Prostate gland (tissue), 2 donors: Measurements from ENCODE around the gene OR2S2. TPM values are rescaled to one million over a fixed set of nuclear protein-coding genes. Genes with fewer than 3 reads are reported as not detected.

Source experiments
- DNase-seq: peaks from one replicate; pipeline ENCODE4 v3.0.0-alpha.2; 2019; ENCODE audit warnings: low spot score
- H3K27ac ChIP-seq, 2 donors: fragments of 200-600 bp; sonication (generic); 2 replicates each; pipeline ENCODE4 v1.5.1; 2017 to 2019
- H3K27me3 ChIP-seq: fragments of 200-600 bp; sonication (generic); replicated peaks from 2 replicates; pipeline ENCODE4 v1.5.1; 2019; ENCODE audit not compliant: insufficient read depth
- H3K36me3 ChIP-seq, 2 donors: fragments of 200-600 bp; sonication (generic); 1 replicate in 1 of 2; 2 replicates in 1 of 2; pipeline versions ENCODE4 v1.5.1 to v1.8.1; 2017 to 2019
- H3K4me1 ChIP-seq: fragments of 200-600 bp; sonication (generic); replicated peaks from 2 replicates; pipeline ENCODE4 v1.5.1; 2019
- H3K4me3 ChIP-seq, 2 donors: fragments of 200-600 bp; sonication (generic); 2 replicates each; pipeline ENCODE4 v1.5.1; 2017 to 2019
- H3K9me3 ChIP-seq: fragments of 200-600 bp; sonication (generic); 2 replicates; pipeline ENCODE4 v1.5.1; 2017
- POLR2A ChIP-seq: fragments of 450-650 bp; IDR thresholded peaks from one replicate; pipeline ENCODE4 v1.6.1; 2016; ENCODE audit warnings: antibody characterized with exemption, mild to moderate bottlenecking
- POLR2AphosphoS5 ChIP-seq: sonication (generic); formaldehyde crosslinking; IDR thresholded peaks from one replicate; pipeline ENCODE4 v1.6.1; 2017; ENCODE audit warnings: antibody characterized with exemption
- WGBS: methylation state at CpG from one replicate; pipeline ENCODE4 v1.1.5; 2018; 5-methylcytosine and 5-hydroxymethylcytosine counted together
- intact Hi-C: fragments of 100-400 bp; cut with DNase I; formaldehyde crosslinking; loops from one replicate; pipeline ENCODE4 v1.14.2; 2022
- total RNA-seq, 2 donors: library from RNA; depleted of rRNA; stranded (reverse); fragments of >200 nt; gene quantifications; one replicate each; pipeline ENCODE4 v1.1.0, GENCODE V29; 2016
- TF ChIP-seq, protein P1 (sequence below), 4 experiments: fragments of 200-600 bp in 2 of 4; fragments of 450-650 bp in 2 of 4; sonication (generic) in 2 of 4; IDR thresholded peaks; 1 replicate in 3 of 4; 2 replicates in 1 of 4; pipeline ENCODE4 v1.5.1; 2016 to 2019; ENCODE audit warnings: antibody characterized with exemption in 4 of 4, mild to moderate bottlenecking in 2 of 4, moderate library complexity in 2 of 4

Gene OR2S2
- total RNA-seq, 2 donors from 2014 or later: not detected

DNA sequence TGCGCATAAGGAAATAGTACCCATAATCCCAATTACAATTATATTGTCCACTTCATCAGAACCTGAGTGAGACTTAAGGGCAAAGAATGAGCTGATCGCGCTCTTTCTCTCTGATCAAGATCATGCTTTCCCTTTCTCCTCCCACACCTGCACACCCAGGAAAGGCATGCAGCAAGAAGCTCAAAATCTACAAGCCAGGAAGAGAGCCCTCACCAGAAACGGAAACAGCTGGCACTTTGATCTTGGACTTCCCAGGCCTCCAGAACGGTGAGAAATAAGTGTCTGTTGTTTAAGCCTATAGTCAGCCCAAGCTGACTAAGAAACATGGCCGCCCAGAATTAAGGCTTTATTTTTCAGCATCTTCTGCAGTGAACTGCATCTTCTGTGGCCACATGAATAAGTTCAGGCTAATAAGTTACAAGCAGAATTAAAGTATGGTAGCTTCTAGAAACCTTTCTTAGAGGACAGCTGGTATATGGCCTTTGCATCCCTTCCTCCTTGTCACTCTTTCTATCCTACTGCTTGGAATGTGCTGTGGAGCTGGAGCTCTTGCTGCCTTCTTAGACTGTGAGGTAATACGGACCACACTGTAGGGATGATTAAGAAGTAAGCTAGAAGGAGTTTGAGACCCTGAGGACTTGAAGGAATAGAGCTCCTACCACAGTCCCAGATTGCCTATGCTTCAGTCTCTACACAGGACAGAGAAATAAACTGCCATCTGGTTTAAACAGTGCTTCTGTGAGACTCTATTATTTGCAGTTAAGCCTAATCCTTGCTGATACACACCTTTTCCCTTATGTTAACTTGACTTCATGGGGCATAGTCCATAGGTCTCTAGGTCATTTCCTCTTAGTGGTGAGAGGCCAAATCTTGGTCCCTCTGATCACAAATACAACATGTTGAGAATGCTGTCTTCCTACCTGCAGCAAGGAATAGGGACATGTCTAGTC is 17.2 kb downstream of the OR2S2 start:
- TF ChIP-seq POLR2AphosphoS5: no peak
- TF ChIP-seq, protein P1, sequence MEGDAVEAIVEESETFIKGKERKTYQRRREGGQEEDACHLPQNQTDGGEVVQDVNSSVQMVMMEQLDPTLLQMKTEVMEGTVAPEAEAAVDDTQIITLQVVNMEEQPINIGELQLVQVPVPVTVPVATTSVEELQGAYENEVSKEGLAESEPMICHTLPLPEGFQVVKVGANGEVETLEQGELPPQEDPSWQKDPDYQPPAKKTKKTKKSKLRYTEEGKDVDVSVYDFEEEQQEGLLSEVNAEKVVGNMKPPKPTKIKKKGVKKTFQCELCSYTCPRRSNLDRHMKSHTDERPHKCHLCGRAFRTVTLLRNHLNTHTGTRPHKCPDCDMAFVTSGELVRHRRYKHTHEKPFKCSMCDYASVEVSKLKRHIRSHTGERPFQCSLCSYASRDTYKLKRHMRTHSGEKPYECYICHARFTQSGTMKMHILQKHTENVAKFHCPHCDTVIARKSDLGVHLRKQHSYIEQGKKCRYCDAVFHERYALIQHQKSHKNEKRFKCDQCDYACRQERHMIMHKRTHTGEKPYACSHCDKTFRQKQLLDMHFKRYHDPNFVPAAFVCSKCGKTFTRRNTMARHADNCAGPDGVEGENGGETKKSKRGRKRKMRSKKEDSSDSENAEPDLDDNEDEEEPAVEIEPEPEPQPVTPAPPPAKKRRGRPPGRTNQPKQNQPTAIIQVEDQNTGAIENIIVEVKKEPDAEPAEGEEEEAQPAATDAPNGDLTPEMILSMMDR (IDR thresholded peaks at IDR 0.05): no peak
- TF ChIP-seq POLR2A: no peak
- no peaks in the 10 kb centered on the region for H3K9me3 ChIP-seq
- no peaks in the 10 kb centered on the region for H3K4me1 ChIP-seq
- intact Hi-C loops: loop anchor here (10.0 kb wide), 1 partner anchor 224 kb away; the partner anchor contains the start of gene CCIN
- no peak for DNase-seq
- no peaks in the 10 kb centered on the region for H3K36me3 ChIP-seq
- 74% methylated on average over 7 of the region's 7 CpGs for WGBS
- no peak overlapping the region for H3K27ac ChIP-seq
- H3K27me3 ChIP-seq: no peaks in the 10 kb centered on the region
- H3K4me3 ChIP-seq: no peak overlapping the region

DNA sequence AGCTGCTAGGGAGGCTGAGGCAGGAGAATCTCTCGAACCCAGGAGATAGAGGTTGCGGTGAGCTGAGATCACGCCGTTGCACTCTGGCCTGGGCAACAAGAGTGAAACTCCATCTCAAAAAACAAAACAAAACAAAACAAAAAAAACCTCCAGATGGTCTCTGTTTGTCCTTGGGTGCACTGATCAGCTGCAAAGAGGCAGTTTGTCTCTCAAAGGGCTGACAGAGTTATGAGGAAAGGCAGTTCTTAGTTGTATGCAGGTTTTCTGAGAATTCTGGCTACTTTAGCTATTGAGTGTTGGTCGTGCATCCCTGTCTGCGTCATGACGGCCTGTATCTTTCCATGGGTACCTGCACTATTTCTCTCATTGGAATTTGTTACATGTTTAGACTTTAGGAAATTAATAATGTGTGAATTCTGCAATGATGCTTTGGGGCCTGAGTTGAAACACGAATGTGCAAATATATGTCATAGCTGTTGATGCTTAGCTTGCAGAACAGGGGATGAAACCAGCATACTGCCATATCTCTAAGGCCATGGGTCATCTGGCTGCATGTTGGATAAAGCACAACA is 18.2 kb downstream of the OR2S2 start:
- H3K9me3 ChIP-seq: no peaks in the 10 kb centered on the region
- no peak overlapping the region for H3K27ac ChIP-seq
- H3K27me3 ChIP-seq: no peaks in the 10 kb centered on the region
- no peak overlapping the region for H3K4me3 ChIP-seq
- no peak for DNase-seq
- intact Hi-C loops: loop anchor here (10.0 kb wide), 1 partner anchor 225 kb away; the partner anchor contains the start of gene CCIN
- H3K36me3 ChIP-seq: no peaks in the 10 kb centered on the region
- TF ChIP-seq POLR2A (no peak), POLR2AphosphoS5 (no peak)
- TF ChIP-seq, protein P1 (IDR thresholded peaks at IDR 0.05): no peak
- no peaks in the 10 kb centered on the region for H3K4me1 ChIP-seq
- WGBS: 94% methylated on average over 8 of the region's 8 CpGs

DNA sequence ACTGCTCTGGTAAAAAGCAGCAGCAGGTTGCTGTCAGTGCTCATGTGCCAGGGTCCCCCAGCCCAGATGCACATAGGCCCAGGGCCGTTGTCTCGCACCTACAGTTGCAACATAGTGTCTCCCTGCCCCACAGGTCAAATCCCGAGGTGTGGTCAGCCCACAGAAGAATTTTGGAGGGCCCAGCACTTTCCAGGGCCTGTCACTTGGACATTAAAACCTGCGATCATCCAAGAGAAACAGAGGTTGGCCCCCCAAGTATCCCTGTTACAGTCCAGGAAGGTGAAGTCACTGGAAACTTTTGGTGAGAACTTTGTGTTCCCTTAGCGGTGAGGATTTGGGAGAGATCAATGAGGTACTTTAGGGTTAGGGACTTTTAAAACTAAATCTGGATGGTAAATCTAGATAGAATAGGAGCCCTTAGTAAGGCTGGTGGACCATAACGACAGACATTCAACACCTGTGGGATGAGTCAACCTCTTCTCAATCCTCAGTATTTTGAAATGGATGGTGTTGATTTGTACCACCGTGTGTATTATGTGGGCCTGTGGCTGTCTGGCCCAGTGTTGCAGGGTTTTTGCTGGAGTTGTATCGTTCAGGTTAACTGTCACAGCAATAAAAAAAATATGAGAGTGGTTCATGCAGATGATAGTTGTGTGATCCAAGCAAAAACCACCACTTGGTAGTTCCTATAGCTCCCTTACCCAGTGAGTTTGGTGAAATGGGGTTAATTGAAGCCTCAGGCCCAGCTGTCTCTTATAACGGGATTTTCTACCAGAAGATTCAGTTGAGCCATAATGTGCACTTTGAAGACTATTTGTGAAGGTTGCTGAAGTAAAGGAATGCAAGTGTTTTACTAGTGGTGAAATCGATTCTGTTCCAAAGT is 19.2 kb downstream of the OR2S2 start:
- DNase-seq: no peak
- TF ChIP-seq, protein P1 (IDR thresholded peaks at IDR 0.05): no peak
- TF ChIP-seq POLR2A (no peak), POLR2AphosphoS5 (no peak)
- Histone ChIP-seq H3K27ac (no peak overlapping the region), H3K4me3 (no peak overlapping the region), H3K27me3 (no peaks in the 10 kb centered on the region), H3K36me3 (no peaks in the 10 kb centered on the region), H3K9me3 (no peaks in the 10 kb centered on the region), H3K4me1 (no peaks in the 10 kb centered on the region)
- intact Hi-C loops: no loop called here
- WGBS: 73% methylated on average over 10 of the region's 10 CpGs

DNA sequence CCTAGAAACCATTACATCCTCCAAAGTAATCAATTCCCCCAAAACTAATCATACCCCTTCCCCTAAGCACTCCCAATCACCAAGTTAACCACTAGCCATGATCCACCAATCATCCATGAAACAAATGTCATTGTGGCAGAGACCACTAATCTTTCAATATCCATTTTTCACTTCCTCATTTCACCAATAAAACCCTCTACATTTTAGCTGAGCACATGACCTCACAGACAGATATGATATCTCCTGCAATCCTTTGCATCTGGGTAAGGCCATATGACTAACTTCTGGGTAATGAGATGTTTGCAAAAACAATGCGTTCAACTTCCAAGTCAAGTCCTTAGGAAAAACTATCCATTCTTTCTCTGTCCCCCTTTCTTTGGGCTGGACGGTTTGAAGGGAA is 20.7 kb downstream of the OR2S2 start:
- WGBS: 87% methylated on average over 2 of the region's 2 CpGs
- Histone ChIP-seq H3K27me3 (no peaks in the 10 kb centered on the region), H3K27ac (no peak overlapping the region), H3K4me3 (no peak overlapping the region), H3K4me1 (no peaks in the 10 kb centered on the region), H3K36me3 (no peaks in the 10 kb centered on the region), H3K9me3 (no peaks in the 10 kb centered on the region)
- intact Hi-C loops: no loop called here
- DNase-seq: no peak
- TF ChIP-seq POLR2A (no peak), POLR2AphosphoS5 (no peak)
- TF ChIP-seq, protein P1 (IDR thresholded peaks at IDR 0.05): no peak
